ENCODE measurements around the gene SPTAN1. TPM values are rescaled to one million over a fixed set of nuclear protein-coding genes. Genes with fewer than 3 reads are reported as not detected.

Gene SPTAN1
- total RNA-seq, 2 experiments from 2014 or later: 228 TPM

DNA sequence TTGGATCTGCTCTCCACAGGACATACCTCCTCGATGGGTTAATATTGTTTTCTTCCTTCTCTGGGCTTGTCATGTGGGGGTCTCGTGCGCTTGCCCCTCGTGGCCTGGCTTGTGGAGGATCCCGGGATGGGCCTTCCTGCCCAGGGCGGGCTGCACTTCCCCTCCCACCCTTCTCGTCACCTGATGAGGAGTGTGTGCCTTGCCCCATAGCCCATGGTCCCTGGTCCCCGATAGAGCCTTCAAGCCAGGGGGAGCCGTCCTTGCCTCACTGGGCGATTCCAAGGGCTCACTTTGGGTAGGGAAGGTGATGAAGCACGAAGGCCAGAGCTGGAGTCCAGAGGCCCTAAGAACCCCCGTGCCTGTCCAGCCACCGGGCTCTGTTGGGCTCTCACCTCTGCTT lies 75.5 kb downstream of the SPTAN1 start:
- H3K4me3 Mint-ChIP-seq: no peak overlapping the region
- H3K9me3 Mint-ChIP-seq: no peaks in the 10 kb centered on the region
- CTCF ChIA-PET: no interaction called here
- no peaks in the 10 kb centered on the region for H3K4me1 Mint-ChIP-seq (ENCODE audit: low read depth)
- intact Hi-C loops (cut with micrococcal nuclease): no loop called here
- POLR2A ChIA-PET: no interaction called here
- no peak overlapping the region for H3K27ac Mint-ChIP-seq
- no peak for DNase-seq
- peaks cover 45% of the 10 kb centered on the region for H3K36me3 Mint-ChIP-seq
- H3K27me3 Mint-ChIP-seq: no peaks in the 10 kb centered on the region

- no peak overlapping the region for H3K27ac Mint-ChIP-seq
- no peak for DNase-seq
- intact Hi-C loops (cut with micrococcal nuclease): no loop called here
- POLR2A ChIA-PET: no interaction called here
- CTCF ChIA-PET: no interaction called here
- H3K4me1 Mint-ChIP-seq (ENCODE audit: low read depth): no peaks in the 10 kb centered on the region
- no peaks in the 10 kb centered on the region for H3K9me3 Mint-ChIP-seq
- no peak overlapping the region for H3K4me3 Mint-ChIP-seq
- no peaks in the 10 kb centered on the region for H3K27me3 Mint-ChIP-seq
- H3K36me3 Mint-ChIP-seq: peaks cover 50% of the 10 kb centered on the region
These were observed 76.2 kb downstream of the SPTAN1 start for GRCh38 chr9:128628471-128629048.

DNA sequence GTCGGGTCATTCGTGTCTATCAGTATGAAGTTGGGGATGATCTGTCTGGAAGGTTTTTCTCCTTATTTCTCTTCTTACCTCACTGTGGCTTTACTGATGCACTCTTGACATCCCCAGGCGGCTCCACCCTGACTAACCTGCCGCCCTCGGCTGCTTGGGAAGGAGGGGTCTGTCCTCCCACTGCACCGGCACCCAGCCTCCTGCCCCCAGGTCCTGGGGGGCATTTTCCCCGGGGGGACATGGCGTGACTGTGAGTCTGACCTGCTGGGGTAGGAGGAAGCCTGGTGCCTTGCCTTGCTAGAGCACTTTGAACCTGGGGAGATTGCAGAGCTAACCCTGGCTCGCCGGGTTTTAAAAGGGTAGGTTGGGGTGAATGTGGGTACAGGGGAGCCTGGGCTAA lies 76.7 kb downstream of the SPTAN1 start:
- Mint-ChIP-seq H3K27me3 (no peaks in the 10 kb centered on the region), H3K4me3 (no peak overlapping the region), H3K4me1 (ENCODE audit: low read depth) (no peaks in the 10 kb centered on the region), H3K27ac (no peak overlapping the region), H3K36me3 (peaks cover 54% of the 10 kb centered on the region), H3K9me3 (no peaks in the 10 kb centered on the region)
- ChIA-PET POLR2A (no interaction called here), CTCF (no interaction called here)
- DNase-seq: no peak
- intact Hi-C loops (cut with micrococcal nuclease): no loop called here

DNA sequence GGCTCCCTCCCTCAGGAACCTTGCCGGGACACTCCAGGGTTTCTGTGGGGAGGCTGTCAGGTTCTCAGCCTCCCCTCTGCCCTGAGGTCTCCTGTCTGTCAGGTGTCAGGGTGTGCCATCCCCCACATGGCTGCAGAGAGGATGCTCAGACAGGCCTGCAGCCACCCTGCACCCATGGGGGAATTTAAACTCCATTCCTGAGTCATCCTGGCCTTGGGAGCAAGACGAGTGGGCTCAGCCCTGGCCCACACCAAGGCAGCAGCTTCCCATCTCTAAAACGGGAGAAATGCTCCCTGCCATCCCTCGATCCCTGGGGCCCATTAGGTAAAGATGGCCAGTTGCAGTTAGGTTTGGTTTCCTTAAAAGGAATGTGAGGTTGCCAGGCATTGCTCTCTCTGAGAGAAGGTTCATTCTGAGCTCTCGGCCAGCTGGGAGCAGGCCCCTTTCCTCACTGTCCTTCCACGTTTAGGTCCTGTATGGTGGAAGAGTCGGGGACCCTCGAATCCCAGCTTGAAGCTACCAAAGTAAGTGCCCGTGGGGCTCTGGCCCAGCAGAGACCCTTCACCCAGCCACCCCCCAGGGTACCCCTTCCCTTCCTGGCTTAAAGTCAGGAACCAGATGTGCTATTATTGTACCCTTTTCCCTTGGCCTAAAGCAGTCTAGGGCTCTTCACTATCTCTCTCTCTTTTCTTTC lies 77.6 kb downstream of the SPTAN1 start:
- DNase-seq: no peak
- H3K36me3 Mint-ChIP-seq: peaks cover 46% of the 10 kb centered on the region
- H3K9me3 Mint-ChIP-seq: no peaks in the 10 kb centered on the region
- no peak overlapping the region for H3K4me3 Mint-ChIP-seq
- H3K27me3 Mint-ChIP-seq: no peaks in the 10 kb centered on the region
- intact Hi-C loops (cut with micrococcal nuclease): no loop called here
- ChIA-PET POLR2A (no interaction called here), CTCF (no interaction called here)
- H3K27ac Mint-ChIP-seq: no peak overlapping the region
- H3K4me1 Mint-ChIP-seq (ENCODE audit: low read depth): no peaks in the 10 kb centered on the region

DNA sequence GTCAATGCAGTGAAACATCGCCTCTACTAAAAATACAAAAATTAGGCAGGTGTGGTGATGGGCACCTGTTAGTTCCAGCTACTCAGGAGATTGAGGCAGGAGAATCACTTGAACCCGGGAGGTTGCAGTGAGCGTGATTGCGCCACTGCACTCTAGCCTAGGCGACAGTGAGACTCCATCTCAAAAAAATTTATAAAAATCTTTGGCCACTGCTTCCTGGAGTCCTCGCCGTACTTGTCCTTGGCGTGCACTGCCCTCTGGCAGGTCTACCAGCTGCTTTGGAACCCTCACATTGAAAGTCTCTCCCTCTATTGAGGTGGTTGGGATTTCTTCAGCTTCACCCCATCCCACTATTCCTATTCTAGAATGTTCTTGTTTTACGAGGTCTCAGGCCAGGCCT lies 79.2 kb downstream of the SPTAN1 start:
- no peaks in the 10 kb centered on the region for H3K4me1 Mint-ChIP-seq (ENCODE audit: low read depth)
- H3K27me3 Mint-ChIP-seq: no peaks in the 10 kb centered on the region
- intact Hi-C loops (cut with micrococcal nuclease): no loop called here
- H3K36me3 Mint-ChIP-seq: peaks cover 35% of the 10 kb centered on the region
- H3K27ac Mint-ChIP-seq: no peak overlapping the region
- H3K4me3 Mint-ChIP-seq: no peak overlapping the region
- DNase-seq: no peak
- POLR2A ChIA-PET: no interaction called here
- CTCF ChIA-PET: no interaction called here
- no peaks in the 10 kb centered on the region for H3K9me3 Mint-ChIP-seq

GRCh38 chr9:128632066-128632465 lies 79.7 kb downstream of the SPTAN1 start:
- POLR2A ChIA-PET: no interaction called here
- H3K9me3 Mint-ChIP-seq: no peaks in the 10 kb centered on the region
- no peak overlapping the region for H3K27ac Mint-ChIP-seq
- H3K4me1 Mint-ChIP-seq (ENCODE audit: low read depth): no peaks in the 10 kb centered on the region
- no peaks in the 10 kb centered on the region for H3K27me3 Mint-ChIP-seq
- intact Hi-C loops (cut with micrococcal nuclease): no loop called here
- DNase-seq: no peak
- peaks cover 34% of the 10 kb centered on the region for H3K36me3 Mint-ChIP-seq
- CTCF ChIA-PET: no interaction called here
- H3K4me3 Mint-ChIP-seq: no peak overlapping the region

DNA sequence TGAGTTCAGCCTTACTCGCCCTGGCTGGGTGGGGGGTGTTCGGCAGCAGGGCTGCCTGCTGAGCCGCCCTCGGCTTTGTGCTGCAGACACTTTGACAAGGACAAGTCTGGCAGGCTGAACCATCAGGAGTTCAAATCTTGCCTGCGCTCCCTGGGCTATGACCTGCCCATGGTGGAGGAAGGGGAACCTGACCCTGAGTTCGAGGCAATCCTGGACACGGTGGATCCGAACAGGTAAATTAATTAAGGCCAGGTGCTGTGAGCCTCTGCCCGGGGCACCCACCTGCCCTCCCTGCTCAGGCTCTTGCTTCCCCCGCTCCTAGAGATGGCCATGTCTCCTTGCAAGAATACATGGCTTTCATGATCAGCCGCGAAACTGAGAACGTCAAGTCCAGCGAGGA lies 80.1 kb downstream of the SPTAN1 start:
- intact Hi-C loops (cut with micrococcal nuclease): no loop called here
- Mint-ChIP-seq H3K4me1 (ENCODE audit: low read depth) (no peaks in the 10 kb centered on the region), H3K27me3 (no peaks in the 10 kb centered on the region), H3K4me3 (no peak overlapping the region), H3K9me3 (no peaks in the 10 kb centered on the region), H3K36me3 (peaks cover 33% of the 10 kb centered on the region), H3K27ac (no peak overlapping the region)
- POLR2A ChIA-PET: no interaction called here
- no peak for DNase-seq
- CTCF ChIA-PET: no interaction called here

DNA sequence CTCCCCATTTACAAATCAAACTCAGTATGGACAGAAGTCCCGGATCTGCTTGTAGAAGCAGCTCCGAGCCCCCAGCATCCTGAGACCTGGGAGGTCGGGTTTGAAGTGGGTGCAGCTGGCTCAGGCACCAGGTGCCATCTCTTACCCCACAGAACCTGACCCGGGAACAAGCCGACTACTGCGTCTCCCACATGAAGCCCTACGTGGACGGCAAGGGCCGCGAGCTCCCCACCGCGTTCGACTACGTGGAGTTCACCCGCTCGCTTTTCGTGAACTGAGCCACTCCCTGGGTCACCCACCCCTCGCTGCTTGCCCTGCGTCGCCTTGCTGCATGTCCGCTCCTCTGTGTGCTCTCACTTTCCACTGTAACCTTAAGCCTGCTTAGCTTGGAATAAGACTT lies 80.7 kb downstream of the SPTAN1 start:
- intact Hi-C loops (cut with micrococcal nuclease): no loop called here
- Mint-ChIP-seq H3K27ac (no peak overlapping the region), H3K9me3 (no peaks in the 10 kb centered on the region), H3K4me1 (ENCODE audit: low read depth) (no peaks in the 10 kb centered on the region), H3K4me3 (no peak overlapping the region), H3K27me3 (no peaks in the 10 kb centered on the region), H3K36me3 (peaks cover 28% of the 10 kb centered on the region)
- DNase-seq: no peak
- CTCF ChIA-PET: interaction anchor here (0.5 kb wide), 1 partner anchor 751 kb away, joined by 3 read pairs; no protein-coding TSS in a partner anchor
- POLR2A ChIA-PET: no interaction called here

GRCh38 chr9:128633601-128634000 lies 81.2 kb downstream of the SPTAN1 start:
- Mint-ChIP-seq H3K4me3 (no peak overlapping the region), H3K9me3 (no peaks in the 10 kb centered on the region), H3K4me1 (ENCODE audit: low read depth) (no peaks in the 10 kb centered on the region), H3K27ac (no peak overlapping the region), H3K36me3 (peaks cover 29% of the 10 kb centered on the region), H3K27me3 (no peaks in the 10 kb centered on the region)
- intact Hi-C loops (cut with micrococcal nuclease): no loop called here
- ChIA-PET CTCF (interaction anchor here (0.5 kb wide), 1 partner anchor 751 kb away, joined by 3 read pairs; no protein-coding TSS in a partner anchor), POLR2A (no interaction called here)
- no peak for DNase-seq

- ChIA-PET CTCF (no interaction called here), POLR2A (no interaction called here)
- intact Hi-C loops (cut with micrococcal nuclease): no loop called here
- Mint-ChIP-seq H3K9me3 (no peaks in the 10 kb centered on the region), H3K36me3 (peaks cover 28% of the 10 kb centered on the region), H3K4me1 (ENCODE audit: low read depth) (no peaks in the 10 kb centered on the region), H3K27ac (no peak overlapping the region), H3K27me3 (no peaks in the 10 kb centered on the region), H3K4me3 (no peak overlapping the region)
- DNase-seq: no peak
These were observed 81.7 kb downstream of the SPTAN1 start for GRCh38 chr9:128634111-128634510.

DNA sequence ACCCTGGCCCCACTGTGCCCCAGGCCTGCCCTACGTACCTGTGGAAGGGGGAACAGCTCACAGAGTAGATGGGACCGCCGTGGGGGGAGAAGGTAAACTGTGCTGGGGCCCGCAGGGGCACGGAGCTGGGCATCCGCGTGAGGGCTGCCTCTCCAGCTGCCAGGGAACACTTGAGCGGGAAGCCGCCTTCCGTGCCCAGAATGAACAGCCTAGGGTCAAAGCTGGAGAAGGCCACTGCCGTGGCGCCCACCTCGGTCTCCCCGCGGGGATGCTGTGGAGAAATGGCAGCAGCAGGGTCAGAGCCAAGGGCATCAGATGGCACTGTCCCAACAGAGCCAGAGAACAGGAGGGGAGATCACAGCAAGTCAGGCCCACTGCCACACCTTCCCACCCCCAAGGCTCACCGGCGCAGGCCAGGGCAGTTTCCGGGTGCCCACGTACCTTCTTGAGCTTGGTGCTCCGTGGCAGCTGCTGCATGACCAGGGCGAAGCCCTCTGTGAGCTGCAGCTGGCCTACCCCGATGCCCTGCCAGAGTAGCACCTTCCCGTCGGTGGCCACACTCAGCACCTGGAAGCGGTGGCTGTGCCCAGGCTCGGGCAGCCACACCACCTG lies 82.4 kb downstream of the SPTAN1 start:
- intact Hi-C loops (cut with micrococcal nuclease): no loop called here
- H3K36me3 Mint-ChIP-seq: peaks cover 27% of the 10 kb centered on the region
- H3K4me3 Mint-ChIP-seq: no peak overlapping the region
- CTCF ChIA-PET: interaction anchor here (1.4 kb wide), 1 partner anchor 65 kb away, joined by 4 read pairs; no protein-coding TSS in a partner anchor
- no peaks in the 10 kb centered on the region for H3K4me1 Mint-ChIP-seq (ENCODE audit: low read depth)
- POLR2A ChIA-PET: interaction anchor here (1.0 kb wide), 1 partner anchor 174 kb away, joined by 3 read pairs; no protein-coding TSS in a partner anchor
- H3K27me3 Mint-ChIP-seq: no peaks in the 10 kb centered on the region
- H3K27ac Mint-ChIP-seq: no peak overlapping the region
- no peak for DNase-seq
- no peaks in the 10 kb centered on the region for H3K9me3 Mint-ChIP-seq

DNA sequence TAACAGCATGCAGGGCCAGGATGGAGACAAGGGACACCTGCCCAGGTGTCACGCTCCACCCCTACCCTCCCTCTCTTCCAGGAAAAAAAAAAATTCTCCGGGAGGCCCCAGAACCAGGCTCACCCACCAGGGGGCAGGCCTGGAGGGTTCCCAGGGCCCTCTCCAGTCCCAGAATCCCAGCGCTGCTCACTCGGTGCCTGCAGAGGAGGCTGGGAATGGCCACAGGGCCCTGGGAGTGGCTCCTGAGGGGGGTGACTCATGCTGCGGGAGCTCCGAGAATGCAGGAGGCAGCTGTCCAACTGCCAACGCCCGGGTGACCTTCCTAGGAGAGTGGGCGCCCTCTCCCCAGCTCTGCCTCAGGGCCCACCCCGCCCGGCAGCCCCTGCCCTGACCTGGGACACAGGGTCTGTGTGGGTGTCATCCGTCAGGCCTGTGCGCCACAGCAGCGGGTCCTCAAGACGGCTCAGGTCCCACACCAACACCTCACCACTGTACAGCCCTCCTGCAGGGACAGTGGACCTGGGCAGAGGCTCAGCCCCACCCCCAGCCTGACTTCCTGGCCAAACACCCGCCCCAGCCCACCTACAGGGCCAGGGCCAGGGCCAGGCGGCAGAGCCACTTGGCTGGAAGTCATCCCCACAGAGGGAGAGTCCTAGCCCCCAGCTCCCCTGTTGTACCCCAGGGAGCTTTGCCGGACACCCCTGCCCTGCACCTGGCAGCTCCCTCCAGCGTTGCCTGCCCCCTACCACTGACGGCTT lies 83.1 kb downstream of the SPTAN1 start:
- intact Hi-C loops (cut with micrococcal nuclease): no loop called here
- Mint-ChIP-seq H3K27ac (no peak overlapping the region), H3K4me3 (no peak overlapping the region), H3K27me3 (no peaks in the 10 kb centered on the region), H3K4me1 (ENCODE audit: low read depth) (no peaks in the 10 kb centered on the region), H3K36me3 (peaks cover 27% of the 10 kb centered on the region), H3K9me3 (no peaks in the 10 kb centered on the region)
- ChIA-PET CTCF (interaction anchor here (1.4 kb wide), 1 partner anchor 65 kb away, joined by 4 read pairs; no protein-coding TSS in a partner anchor), POLR2A (interaction anchor here (1.0 kb wide), 1 partner anchor 175 kb away, joined by 3 read pairs; no protein-coding TSS in a partner anchor)
- no peak for DNase-seq
